ENCODE data around the gene PRKCQ.

DNA sequence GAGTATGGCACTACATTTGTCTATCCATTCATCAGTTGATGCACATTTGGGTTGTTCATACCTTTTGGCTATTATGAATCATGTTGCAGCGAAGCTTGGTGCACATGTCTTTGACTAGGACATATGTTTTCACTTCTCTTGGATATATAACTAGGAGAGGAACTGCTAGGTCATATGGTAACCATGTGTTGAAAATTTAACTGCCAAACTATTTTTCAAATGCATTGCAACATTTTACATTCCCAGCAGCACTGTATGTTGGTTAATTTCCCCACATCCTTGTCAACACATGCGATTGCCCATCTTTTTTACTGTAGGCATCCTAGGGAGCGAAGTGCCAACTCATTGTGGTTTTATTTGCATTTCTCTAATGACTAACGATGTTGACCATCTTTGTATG is 183.4 kb downstream of the PRKCQ start:
- TF ChIP-seq POLR2AphosphoS5 (IDR thresholded peaks at IDR 0.05; ENCODE audit: low read depth, low read length) = no peak
- TF ChIP-seq POLR2A (IDR thresholded peaks at IDR 0.05; ENCODE audit: low read depth, low read length) = no peak
- TF ChIP-seq SPI1 (IDR thresholded peaks at IDR 0.05; ENCODE audit: low read depth, low read length) = no peak
- TF ChIP-seq PAX5 (IDR thresholded peaks at IDR 0.05; ENCODE audit: insufficient read depth, low read length, severe bottlenecking) = no peak
- TF ChIP-seq TAF1 (IDR thresholded peaks at IDR 0.05; ENCODE audit: low read depth, low read length) = no peak
